ENCODE results near the gene ZNF398.

Gene ZNF398

DNA sequence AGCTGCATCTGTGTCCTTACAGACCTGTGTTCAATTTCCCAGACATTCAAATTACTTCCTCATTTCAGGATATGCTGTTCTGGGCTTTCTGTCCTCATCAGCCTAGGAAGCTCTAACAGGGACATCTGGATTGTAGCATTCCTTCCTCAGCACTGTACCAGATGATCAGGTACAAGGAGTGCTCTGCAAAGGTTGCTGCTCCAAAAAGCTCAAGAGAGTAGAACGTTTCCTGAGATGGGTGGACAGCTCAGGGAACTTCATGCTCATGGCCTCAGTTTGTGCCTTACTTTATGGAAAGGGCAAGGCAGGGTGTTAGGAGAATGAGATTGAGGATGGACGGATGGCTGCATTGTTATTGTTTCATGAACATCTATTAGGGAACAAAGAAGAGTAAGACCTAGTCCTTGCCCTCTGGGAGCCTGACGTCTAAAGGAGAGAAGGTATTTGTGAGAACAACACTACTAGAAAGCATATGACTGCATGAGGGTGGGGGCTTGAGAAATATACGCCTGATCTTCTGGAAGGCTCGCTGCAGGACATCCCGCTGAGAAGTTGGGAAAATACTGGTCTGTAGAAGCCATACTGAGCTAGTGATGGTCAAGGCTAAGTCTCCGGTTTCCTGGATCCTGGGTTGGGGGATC, 81.7 kb downstream of the ZNF398 start:
- DNase-seq, result no peak

GRCh38 chr7:149229526-149229925, 82.3 kb downstream of the ZNF398 start:
- DNase-seq, result no peak

DNA sequence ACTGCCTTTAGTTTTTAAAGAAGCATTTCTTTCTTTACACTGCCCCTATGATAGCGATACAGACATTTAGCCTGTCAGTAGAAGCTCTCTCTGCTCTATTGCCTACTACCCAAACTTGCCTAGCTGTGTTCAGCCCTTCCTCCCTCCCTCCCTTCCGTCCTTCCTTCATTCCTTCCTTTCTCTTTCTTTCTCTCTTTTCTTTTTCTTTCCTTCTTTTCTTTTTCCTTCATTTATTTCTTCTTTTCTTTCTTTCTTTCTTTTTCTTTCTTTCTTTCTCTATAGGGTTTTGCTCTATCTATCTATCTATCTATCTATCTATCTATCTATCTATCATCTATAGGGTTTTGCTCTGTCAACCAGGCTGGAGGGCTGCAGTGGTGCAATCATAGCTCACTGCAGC, 85.1 kb downstream of the ZNF398 start:
- DNase-seq, result no peak
